H9 (cell line): ENCODE results near the gene C1QL4. TPM values are rescaled to one million over a fixed set of nuclear protein-coding genes. Genes with fewer than 3 reads are reported as not detected.

ENCODE experiments used
- DNase-seq: peaks from one replicate; pipeline ENCODE4 v3.0.0-alpha.2; 2017
- H2AFZ ChIP-seq: one replicate; pipeline ENCODE4 v1.6.1; 2013; ENCODE audit warnings: mild to moderate bottlenecking, low read length, control low read depth, moderate library complexity
- H2AK5ac ChIP-seq: 2 replicates; pipeline ENCODE4 v1.6.1; 2013; ENCODE audit warnings: low read length, control low read depth, mixed read lengths; ENCODE audit not compliant: insufficient read length
- H2BK120ac ChIP-seq: one replicate; pipeline ENCODE4 v1.6.1; 2013; ENCODE audit warnings: low read depth, mild to moderate bottlenecking, low read length, control low read depth, inconsistent platforms; ENCODE audit not compliant: poor library complexity, severe bottlenecking
- H2BK12ac ChIP-seq: 2 replicates; pipeline ENCODE4 v1.6.1; 2013; ENCODE audit warnings: low read length, control low read depth, mixed read lengths, low read depth; ENCODE audit not compliant: insufficient read length
- H2BK15ac ChIP-seq: 2 replicates; pipeline ENCODE4 v1.6.1; 2013; ENCODE audit warnings: low read depth, low read length, control low read depth
- H2BK20ac ChIP-seq: one replicate; pipeline ENCODE4 v1.6.1; 2013; ENCODE audit warnings: low read depth, mild to moderate bottlenecking, low read length, control low read depth, inconsistent platforms; ENCODE audit not compliant: poor library complexity, severe bottlenecking
- H2BK5ac ChIP-seq: 2 replicates; pipeline ENCODE4 v1.6.1; 2013; ENCODE audit warnings: low read length, control low read depth, mixed read lengths; ENCODE audit not compliant: insufficient read length
- H3K14ac ChIP-seq: 2 replicates; pipeline ENCODE4 v1.6.1; 2013; ENCODE audit warnings: low read length, control low read depth; ENCODE audit not compliant: insufficient read depth
- H3K18ac ChIP-seq: 2 replicates; pipeline ENCODE4 v1.6.1; 2013; ENCODE audit warnings: low read depth, mild to moderate bottlenecking, mixed read lengths, low read length, control low read depth; ENCODE audit not compliant: insufficient read length
- H3K23ac ChIP-seq: 2 replicates; pipeline ENCODE4 v1.6.1; 2013; ENCODE audit warnings: low read length, control low read depth, mixed read lengths, low read depth; ENCODE audit not compliant: insufficient read length
- H3K23me2 ChIP-seq: 2 replicates; pipeline ENCODE4 v1.6.1; 2013; ENCODE audit warnings: low read depth, mild to moderate bottlenecking, mixed read lengths, low read length, control low read depth; ENCODE audit not compliant: insufficient read length, poor library complexity, severe bottlenecking
- H3K27ac ChIP-seq: 2 replicates; pipeline ENCODE4 v1.5.1; 2013; ENCODE audit warnings: low read length, control low read depth, mixed read lengths, low read depth; ENCODE audit not compliant: insufficient read length
- H3K27me3 ChIP-seq: 2 replicates; pipeline ENCODE4 v1.6.1; 2013; ENCODE audit warnings: low read length, control low read depth, inconsistent platforms; ENCODE audit not compliant: insufficient read depth
- H3K4ac ChIP-seq: 2 replicates; pipeline ENCODE4 v1.6.1; 2013; ENCODE audit warnings: low read depth, mild to moderate bottlenecking, control low read depth, inconsistent platforms, low read length, moderate library complexity
- H3K4me1 ChIP-seq: 2 replicates; pipeline ENCODE4 v1.6.1; 2013; ENCODE audit warnings: low read length, control low read depth, inconsistent platforms; ENCODE audit not compliant: insufficient read depth
- H3K4me2 ChIP-seq: 2 replicates; pipeline ENCODE4 v1.6.1; 2013; ENCODE audit warnings: low read length, control low read depth, mixed read lengths; ENCODE audit not compliant: insufficient read length, insufficient read depth
- H3K56ac ChIP-seq: 2 replicates; pipeline ENCODE4 v1.6.1; 2013; ENCODE audit warnings: low read depth, mild to moderate bottlenecking, mixed read lengths, low read length, control low read depth; ENCODE audit not compliant: insufficient read length
- H3K79me1 ChIP-seq: 2 replicates; pipeline ENCODE4 v1.6.1; 2013; ENCODE audit warnings: low read depth, mild to moderate bottlenecking, moderate library complexity, low read length, control low read depth, inconsistent platforms; ENCODE audit not compliant: insufficient read depth, poor library complexity, severe bottlenecking
- H3K79me2 ChIP-seq: 2 replicates; pipeline ENCODE4 v1.6.1; 2013; ENCODE audit warnings: low read length, control low read depth, inconsistent platforms; ENCODE audit not compliant: insufficient read depth
- H3K9ac ChIP-seq: 2 replicates; pipeline ENCODE4 v1.6.1; 2013; ENCODE audit warnings: low read length, control low read depth, mixed read lengths; ENCODE audit not compliant: insufficient read length; ENCODE audit errors: extremely low read depth
- H3K9me3 ChIP-seq: one replicate; pipeline ENCODE4 v1.6.1; 2013; ENCODE audit warnings: low read depth, low read length, inconsistent platforms; ENCODE audit not compliant: control insufficient read depth
- H3T11ph ChIP-seq: one replicate; pipeline ENCODE4 v1.6.1; 2013; ENCODE audit warnings: mild to moderate bottlenecking, low read length, control low read depth, inconsistent platforms
- H4K20me1 ChIP-seq: one replicate; pipeline ENCODE4 v1.6.1; 2013; ENCODE audit not compliant: control insufficient read depth, insufficient read length, insufficient read depth
- H4K5ac ChIP-seq: 2 replicates; pipeline ENCODE4 v1.6.1; 2013; ENCODE audit warnings: low read depth, mild to moderate bottlenecking, mixed read lengths, low read length, control low read depth; ENCODE audit not compliant: insufficient read length
- H4K8ac ChIP-seq: replicated peaks from 2 replicates; pipeline ENCODE4 v1.6.1; 2013; ENCODE audit warnings: low read length, control low read depth, mixed read lengths, low read depth; ENCODE audit not compliant: insufficient read length
- H4K91ac ChIP-seq: 2 replicates; pipeline ENCODE4 v1.6.1; 2013; ENCODE audit warnings: low read depth, mild to moderate bottlenecking, moderate library complexity, mixed read lengths, low read length, control low read depth; ENCODE audit not compliant: insufficient read length
- H3K27ac Mint-ChIP-seq, 3 experiments: 2 replicates in 2 of 3; 3 replicates in 1 of 3; pipeline ENCODE4 v1.8.0; 2020 to 2021; ENCODE audit warnings: mixed read lengths in 3 of 3, mild to moderate bottlenecking in 1 of 3, moderate library complexity in 1 of 3
- H3K27me3 Mint-ChIP-seq: 2 replicates; pipeline ENCODE4 v1.8.0; 2021; ENCODE audit warnings: low read depth, mild to moderate bottlenecking, moderate library complexity, mixed read lengths
- H3K36me3 Mint-ChIP-seq, 3 experiments: 2 replicates in 2 of 3; 3 replicates in 1 of 3; pipeline ENCODE4 v1.8.0; 2020 to 2021; ENCODE audit warnings: low read depth in 3 of 3, mixed read lengths in 3 of 3; ENCODE audit not compliant: insufficient read depth in 1 of 3
- H3K4me1 Mint-ChIP-seq, 2 experiments: 2 replicates each; pipeline ENCODE4 v1.8.0; 2020; ENCODE audit warnings: mixed read lengths in 2 of 2
- H3K4me3 Mint-ChIP-seq, 2 experiments: 2 replicates in 1 of 2; 3 replicates in 1 of 2; pipeline ENCODE4 v1.8.0; 2020 to 2021; ENCODE audit warnings: mild to moderate bottlenecking in 2 of 2, mixed read lengths in 2 of 2, moderate library complexity in 1 of 2
- H3K9me3 Mint-ChIP-seq, 2 experiments: 2 replicates in 1 of 2; 3 replicates in 1 of 2; pipeline ENCODE4 v1.8.0; 2020; ENCODE audit warnings: mild to moderate bottlenecking in 2 of 2, mixed read lengths in 2 of 2, moderate library complexity in 1 of 2
- CTCF ChIP-seq: fragments of 200-600 bp; sonication (generic); conservative IDR thresholded peaks from 3 replicates; pipeline ENCODE4 v1.8.0; 2021; ENCODE audit warnings: antibody characterized with exemption, mild to moderate bottlenecking
- WGBS: extraction: QIAGEN DNeasy Blood & Tissue Kit; methylation state at CpG from one replicate; pipeline ENCODE4 v1.1.7; 2013; ENCODE audit warnings: missing lambda C conversion rate, low lambda C conversion rate, mixed read lengths; ENCODE audit not compliant: insufficient read length; ENCODE audit errors: extremely low coverage; 5-methylcytosine and 5-hydroxymethylcytosine counted together
- total RNA-seq: library from RNA; stranded (reverse); gene quantifications from 2 replicates; pipeline ENCODE4 v1.2.1, GENCODE V29; 2021

C1QL4 gene
- total RNA-seq, 1 experiment from 2014 or later: 1.9 TPM

GRCh38 chr12:49294804-49295081 is 42.2 kb downstream of the C1QL4 start:
- Mint-ChIP-seq H3K27me3 (peaks cover 89% of the 10 kb centered on the region), H3K4me1 (peaks cover 14 to 42% of the 10 kb centered on the region in 2 experiments)
- no peak for TF ChIP-seq CTCF

More at GRCh38 chr12:49294804-49295081, 42.2 kb downstream of the C1QL4 start:
- Histone ChIP-seq H3K27ac (no peak overlapping the region), H4K8ac (no peak overlapping the region), H3T11ph (no peak overlapping the region), H3K9me3 (no peaks in the 10 kb centered on the region), H2BK15ac (no peak overlapping the region), H3K56ac (no peak overlapping the region), H4K20me1 (peaks cover 3% of the 10 kb centered on the region), H3K4me1 (no peaks in the 10 kb centered on the region), H3K27me3 (peaks cover 56% of the 10 kb centered on the region), H2BK12ac (no peak overlapping the region), H4K5ac (no peak overlapping the region), H3K9ac (no peak overlapping the region), H3K4ac (no peak overlapping the region), H3K4me2 (peak overlapping the region; percentile 46), H3K79me2 (no peaks in the 10 kb centered on the region), H2BK5ac (no peak overlapping the region), H2AFZ (no peak overlapping the region), H3K79me1 (no peaks in the 10 kb centered on the region), H2AK5ac (no peak overlapping the region), H3K14ac (no peak overlapping the region), H4K91ac (no peak overlapping the region), H3K23me2 (peaks cover 5% of the 10 kb centered on the region), H3K23ac (no peak overlapping the region), H3K18ac (no peak overlapping the region), H2BK20ac (no peak overlapping the region), H2BK120ac (no peak overlapping the region)
- WGBS: no CpG with 5 or more reads among the region's 5 CpGs
- DNase-seq: no peak
- peak overlapping the region in 1 of 2 experiments; percentile 20; a peak in 1 of 5 replicates for H3K4me3 Mint-ChIP-seq
- no peak overlapping the region for H3K27ac Mint-ChIP-seq
- H3K36me3 Mint-ChIP-seq: no peaks in the 10 kb centered on the region; a peak in 2 of 7 replicates
- H3K9me3 Mint-ChIP-seq: peaks cover 0 to 2% of the 10 kb centered on the region in 2 experiments; a peak in 1 of 5 replicates
